GM19455 (cell line): ENCODE measurements around the gene PPM1H.

Source experiments
- ATAC-seq: cut with Tn5 transposase; IDR thresholded peaks from one replicate; pipeline ENCODE4 v1.9.1; 2021; ENCODE audit not compliant: unreplicated experiment

Gene PPM1H

GRCh38 chr12:62876938-62877548 lies 57.9 kb downstream of the PPM1H start:
- ATAC-seq, result no peak

DNA sequence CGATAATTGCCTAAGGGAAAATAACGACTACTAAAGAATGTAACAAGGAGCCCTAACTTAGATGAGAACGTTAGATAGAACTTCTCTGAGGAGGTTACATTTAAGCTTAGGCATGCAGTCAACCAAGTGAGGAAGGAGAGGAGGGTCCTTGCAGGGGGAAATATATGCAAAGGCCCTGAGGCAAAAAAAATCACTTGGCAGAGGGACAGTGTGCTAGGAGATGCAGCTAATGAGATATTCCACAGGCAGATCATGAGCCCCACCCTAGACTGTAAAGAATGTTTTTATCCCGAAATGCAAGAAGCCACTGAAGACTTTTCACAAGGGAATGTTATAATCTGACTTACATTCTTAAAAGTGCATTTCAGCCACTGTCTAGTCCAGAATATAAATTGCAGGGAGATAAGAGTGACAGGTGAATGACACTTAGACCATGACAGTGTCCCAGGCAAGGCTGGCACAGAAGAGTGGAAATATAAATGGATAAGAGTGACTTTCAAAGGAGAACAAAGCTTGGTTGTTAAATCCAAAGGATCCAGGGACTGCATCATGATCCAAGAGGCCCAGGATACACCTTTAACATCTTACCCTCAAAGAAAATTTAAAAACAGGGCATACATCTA lies 61.0 kb downstream of the PPM1H start:
- no peak for ATAC-seq

DNA sequence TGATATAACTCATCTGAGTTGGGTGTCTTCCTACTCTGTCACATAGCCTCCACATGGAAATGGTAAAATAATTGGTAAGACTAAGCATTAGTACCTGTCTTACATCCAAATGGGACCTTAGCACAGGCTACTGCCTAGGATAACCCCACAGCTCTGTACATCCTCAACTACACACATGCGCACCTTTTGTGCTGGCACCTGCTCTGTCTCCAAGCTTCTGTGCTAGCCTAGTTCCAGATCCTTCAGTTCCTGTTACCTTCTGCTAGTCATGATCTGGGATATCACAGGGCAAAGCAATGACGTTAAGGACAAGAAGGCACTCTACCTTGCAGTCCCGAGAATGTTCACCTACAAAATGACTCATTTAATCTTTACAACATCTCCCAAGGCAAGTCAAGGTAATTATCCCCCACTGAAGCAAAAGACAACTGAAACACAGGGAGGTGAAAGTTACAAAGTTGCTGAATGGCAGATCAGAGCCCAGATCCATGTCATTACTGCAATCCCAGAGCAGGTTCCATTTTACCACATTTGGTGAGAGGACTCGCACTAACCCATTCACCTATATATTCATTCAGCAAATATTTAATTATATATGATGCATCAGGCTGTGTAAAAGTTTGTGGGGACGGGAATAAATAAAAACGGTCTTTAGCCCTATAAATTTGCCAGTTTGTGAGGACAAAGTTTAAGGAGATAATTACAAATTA lies 61.7 kb downstream of the PPM1H start:
- ATAC-seq, result no peak

GRCh38 chr12:62868820-62869219 lies 66.1 kb downstream of the PPM1H start:
- ATAC-seq, result no peak

DNA sequence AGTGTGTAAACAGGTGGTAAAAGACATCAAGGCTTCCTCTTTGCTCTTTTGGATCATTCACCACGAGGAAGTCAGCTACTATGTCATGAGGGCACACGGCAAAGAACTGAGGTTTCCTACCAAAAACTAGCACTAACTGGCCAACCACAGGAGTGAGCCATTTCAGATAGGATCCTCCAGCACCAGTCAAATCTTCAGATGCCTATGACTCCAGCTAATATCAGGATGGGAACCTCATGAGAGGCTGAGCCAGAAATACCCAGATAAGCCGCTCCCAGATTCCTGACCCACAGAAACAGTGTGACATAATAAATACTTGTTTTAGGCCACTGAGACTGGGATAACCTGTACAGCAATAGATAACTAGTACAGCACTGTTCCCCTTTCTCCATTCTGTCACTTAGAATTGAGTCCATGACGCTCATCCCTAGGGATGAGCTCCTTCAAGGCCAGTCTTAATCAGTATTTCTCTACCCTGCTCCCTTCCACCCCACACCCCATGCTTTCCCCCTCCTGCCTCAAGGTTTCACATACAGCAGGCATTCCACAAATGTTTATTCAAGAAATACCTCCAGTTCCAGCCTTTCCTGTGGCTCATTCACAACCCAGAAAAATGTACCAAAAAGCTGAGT lies 68.4 kb downstream of the PPM1H start:
- ATAC-seq, result no peak

GRCh38 chr12:62865937-62866336 lies 69.0 kb downstream of the PPM1H start:
- no peak for ATAC-seq

DNA sequence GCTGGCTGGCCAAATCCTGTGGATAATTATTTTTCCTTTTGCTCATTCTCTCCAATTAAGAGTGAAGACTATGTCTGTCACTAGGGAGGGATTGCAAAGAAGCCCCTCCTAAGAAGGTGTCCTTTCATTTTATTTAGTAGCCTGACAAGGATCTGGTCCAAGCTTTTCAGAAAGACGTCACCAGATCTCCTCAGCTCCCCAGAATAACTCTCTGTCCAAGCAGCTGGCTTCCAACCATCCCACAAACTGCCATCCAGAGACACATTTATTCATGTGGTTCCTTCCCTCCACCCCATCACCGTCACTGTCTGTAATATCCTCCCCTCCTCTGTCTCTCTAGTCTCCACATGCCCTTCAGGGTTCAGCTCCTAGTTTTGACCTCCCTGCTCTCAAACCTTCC lies 69.9 kb downstream of the PPM1H start:
- ATAC-seq, result no peak

- no peak for ATAC-seq
Observed at GRCh38 chr12:62862259-62862881, 72.6 kb downstream of the PPM1H start.

DNA sequence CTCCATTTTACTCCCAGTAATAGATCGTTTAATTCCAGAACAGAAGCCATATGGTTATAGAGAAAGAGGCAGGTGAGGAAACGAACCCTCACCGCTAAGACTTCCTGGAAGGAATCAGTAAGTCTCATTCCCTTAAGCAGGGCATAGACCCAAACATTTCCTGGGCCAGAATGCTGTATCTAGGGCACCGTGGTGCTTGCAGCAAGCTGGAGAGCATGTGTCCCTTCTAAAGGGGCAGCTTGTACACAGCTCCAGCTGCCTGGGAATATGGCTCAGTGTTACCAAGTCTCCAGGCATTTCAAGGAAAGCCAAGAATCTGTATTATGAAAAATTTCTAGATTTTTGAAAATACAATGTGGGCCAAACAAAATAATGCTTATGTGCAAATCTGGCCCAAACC lies 73.4 kb downstream of the PPM1H start:
- ATAC-seq, result no peak

GRCh38 chr12:62860501-62861411 lies 74.2 kb downstream of the PPM1H start:
- ATAC-seq, result no peak

- ATAC-seq, result no peak
Observed at GRCh38 chr12:62860020-62860419, 74.9 kb downstream of the PPM1H start.

GRCh38 chr12:62859321-62859737 lies 75.6 kb downstream of the PPM1H start:
- ATAC-seq, result no peak

DNA sequence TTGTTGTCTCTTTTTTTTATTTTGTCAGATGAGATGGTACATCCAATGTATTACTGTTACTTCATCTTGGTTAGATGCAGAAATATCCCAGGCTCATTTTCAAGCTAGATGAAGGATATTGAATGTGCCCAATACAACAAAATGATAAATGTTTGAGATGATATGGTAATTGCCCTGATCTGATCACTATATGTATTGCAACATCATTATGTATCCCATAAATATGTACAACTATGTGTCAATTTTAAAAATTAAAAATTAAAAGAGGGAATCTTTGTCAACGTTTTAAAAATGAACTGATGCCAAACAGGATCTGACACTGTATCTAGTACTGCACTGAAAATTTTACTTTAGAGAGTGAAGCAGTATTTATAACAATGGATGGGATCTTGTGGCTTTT lies 78.5 kb downstream of the PPM1H start:
- no peak for ATAC-seq

DNA sequence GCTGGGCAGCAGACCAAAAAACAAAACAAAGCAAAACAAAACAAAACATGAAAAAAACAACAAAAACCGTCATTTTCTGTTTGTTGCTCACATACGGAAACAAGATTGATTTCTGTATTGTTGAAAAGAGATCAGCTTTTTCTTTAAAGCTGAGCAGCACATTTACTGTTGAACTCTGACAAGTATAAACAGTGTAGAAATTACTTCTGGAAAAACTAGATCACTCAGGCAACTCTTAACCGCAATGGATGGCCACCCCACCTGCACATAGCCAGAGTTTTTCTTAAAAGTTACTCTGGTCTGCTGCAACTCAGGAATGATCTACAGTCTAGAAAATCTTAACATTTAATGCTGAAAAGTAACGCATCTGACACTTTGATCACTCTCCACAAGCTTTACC lies 80.9 kb downstream of the PPM1H start:
- ATAC-seq, result no peak

DNA sequence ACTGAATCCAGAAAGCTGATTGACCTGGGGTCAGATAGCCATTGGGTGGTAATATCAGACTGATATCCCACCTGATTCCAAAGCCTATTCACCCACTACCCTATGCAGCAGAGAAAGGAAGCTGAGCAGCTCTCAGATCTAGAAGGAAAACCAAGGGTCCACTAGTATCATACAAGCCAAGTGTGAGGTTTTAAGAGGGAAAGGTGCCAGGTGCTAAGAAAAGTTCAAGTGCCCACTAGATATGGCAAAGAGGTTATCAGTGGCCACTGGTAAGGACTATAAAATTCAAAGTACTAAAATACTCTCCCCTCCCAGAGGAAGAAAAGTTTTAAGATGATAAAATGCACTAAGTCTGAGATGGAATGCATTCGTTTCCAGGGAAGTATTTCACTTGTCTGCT lies 85.6 kb downstream of the PPM1H start:
- ATAC-seq, result no peak

DNA sequence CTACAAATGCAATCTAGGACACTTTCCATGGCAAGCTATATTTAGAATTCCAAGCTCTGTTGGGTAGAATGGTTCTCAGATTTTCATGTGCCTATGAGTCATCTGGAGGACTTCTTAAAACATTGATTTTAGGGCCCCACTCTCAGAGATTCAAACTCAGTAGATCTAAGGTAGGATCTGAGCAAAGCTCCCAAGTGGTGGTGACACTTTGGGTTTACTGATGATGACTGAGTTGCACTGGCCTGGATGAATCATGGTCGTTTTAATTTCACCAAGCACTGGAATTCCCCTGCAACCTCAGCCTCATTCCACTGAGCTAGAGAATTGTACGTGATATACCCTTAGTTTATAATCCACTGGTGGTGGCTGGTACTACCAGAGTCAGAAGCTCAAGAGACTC lies 86.5 kb downstream of the PPM1H start:
- no peak for ATAC-seq

- no peak for ATAC-seq
Observed at GRCh38 chr12:62847709-62848108, 87.2 kb downstream of the PPM1H start.

- ATAC-seq, result no peak
Observed at GRCh38 chr12:62846491-62846890, 88.5 kb downstream of the PPM1H start.

DNA sequence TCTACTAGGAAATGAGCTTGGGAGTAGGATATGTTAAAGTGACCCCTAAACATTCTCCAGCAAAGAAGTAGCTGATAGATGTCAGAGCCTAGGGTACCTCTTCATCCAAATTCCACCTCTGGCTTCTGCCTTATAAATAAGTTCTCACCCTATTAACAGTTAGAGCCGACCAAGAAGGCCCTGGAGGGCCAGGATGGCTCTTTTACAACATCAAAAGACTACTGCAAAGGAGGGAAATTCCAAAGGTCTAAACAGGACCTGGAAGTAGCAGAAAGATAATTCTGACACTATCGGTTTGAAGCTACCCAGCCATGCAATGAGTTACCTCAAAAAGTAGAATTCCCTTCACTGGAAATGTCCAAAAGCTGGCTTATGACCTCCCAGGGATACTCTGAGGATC lies 90.0 kb downstream of the PPM1H start:
- ATAC-seq, result no peak

DNA sequence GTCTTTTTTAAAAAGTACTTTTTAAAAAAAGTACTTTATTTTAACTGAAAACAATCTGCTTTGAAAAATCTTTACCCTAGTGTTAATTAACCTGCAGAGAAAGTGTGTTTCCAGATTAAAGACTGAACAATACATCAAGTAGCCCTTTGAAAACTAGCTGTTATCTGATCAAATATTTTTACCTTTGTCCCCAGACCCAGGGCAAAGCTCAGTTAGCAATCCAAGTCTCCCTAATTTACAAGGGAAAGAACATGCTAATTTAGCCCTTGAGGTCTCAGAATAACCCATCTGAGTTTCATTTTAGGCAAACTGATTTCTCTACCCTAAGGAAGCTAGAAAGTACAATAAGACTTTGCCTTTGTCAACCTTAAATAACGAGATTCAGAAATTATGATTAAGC lies 91.2 kb downstream of the PPM1H start:
- no peak for ATAC-seq

GRCh38 chr12:62841846-62842245 lies 93.1 kb downstream of the PPM1H start:
- no peak for ATAC-seq
